SK-N-SH (cell line): Measurements from ENCODE around the gene NYAP2. TPM values are rescaled to one million over a fixed set of nuclear protein-coding genes. Genes with fewer than 3 reads are reported as not detected.

ENCODE experiments used
- CTCF ChIA-PET: fragments of 300-600, 350-600 bp; formaldehyde crosslinking; extraction: SDS; loops from one replicate; lab custom pipeline; 2021; lab: Yijun Ruan, JAX
- POLR2A ChIA-PET: fragments of 350-600 bp; sonication (Branson Sonifier 250); formaldehyde crosslinking; extraction: SDS; loops from one replicate; lab custom pipeline; 2020; ENCODE audit warnings: antibody characterized with exemption, inconsistent platforms; lab: Yijun Ruan, JAX
- DNase-seq: peaks from one replicate; pipeline ENCODE4 v3.0.0; 2012
- H2AFZ ChIP-seq: fragments of 200-600 bp; sonication (generic); 2 replicates; pipeline ENCODE4 v1.8.1; 2016; ENCODE audit warnings: antibody characterized with exemption, mild to moderate bottlenecking, low read depth
- H3F3A ChIP-seq: fragments of 200-600 bp; sonication (generic); replicated peaks from 2 replicates; pipeline ENCODE3; 2016; ENCODE audit warnings: antibody characterized with exemption, mild to moderate bottlenecking; ENCODE audit not compliant: insufficient read depth
- H3K27ac ChIP-seq, 2 experiments: fragments of 200-500 bp in 1 of 2; fragments of 200-600 bp in 1 of 2; sonication (Bioruptor generic) in 1 of 2; sonication (generic), shearing (Covaris generic) in 1 of 2; 2 replicates each; pipeline versions ENCODE4 v1.5.1 to v1.6.1; 2014 to 2016; ENCODE audit warnings: low read depth in 2 of 2, inconsistent platforms in 1 of 2, low read length in 1 of 2, mild to moderate bottlenecking in 1 of 2, mixed read lengths in 1 of 2
- H3K27me3 ChIP-seq: fragments of 200-600 bp; sonication (generic), shearing (Covaris generic); 2 replicates; pipeline ENCODE4 v1.6.1; 2016; ENCODE audit warnings: mixed run types; ENCODE audit not compliant: insufficient read depth
- H3K36me3 ChIP-seq, 2 experiments: fragments of 200-500 bp in 1 of 2; fragments of 200-600 bp in 1 of 2; sonication (Bioruptor generic) in 1 of 2; sonication (generic) in 1 of 2; replicated peaks in 1 of 2; 2 replicates each; pipeline versions ENCODE3 to v1.5.1; 2014 to 2016; ENCODE audit warnings: low read length in 1 of 2, mild to moderate bottlenecking in 1 of 2; ENCODE audit not compliant: insufficient read depth in 2 of 2, control insufficient read depth in 1 of 2
- H3K4me1 ChIP-seq, 2 experiments: fragments of 200-500 bp in 1 of 2; fragments of 200-600 bp in 1 of 2; sonication (Bioruptor generic) in 1 of 2; sonication (generic), shearing (Covaris generic) in 1 of 2; 2 replicates each; pipeline versions ENCODE4 v1.5.1 to v1.6.1; 2014 to 2016; ENCODE audit warnings: low read depth in 1 of 2, low read length in 1 of 2, mixed run types in 1 of 2; ENCODE audit not compliant: insufficient read depth in 2 of 2, control insufficient read depth in 1 of 2
- H3K4me2 ChIP-seq: fragments of 200-600 bp; sonication (generic), shearing (Covaris generic); 2 replicates; pipeline ENCODE4 v1.6.1; 2017; ENCODE audit warnings: mixed run types
- H3K4me3 ChIP-seq, 2 experiments: fragments of 200-500 bp in 1 of 2; fragments of 200-600 bp in 1 of 2; sonication (Bioruptor generic) in 1 of 2; sonication (generic), shearing (Covaris generic) in 1 of 2; 2 replicates each; pipeline versions ENCODE4 v1.5.1 to v1.8.1; 2014 to 2016; ENCODE audit warnings: low read depth in 2 of 2, inconsistent platforms in 1 of 2, low read length in 1 of 2, mild to moderate bottlenecking in 1 of 2, mixed read lengths in 1 of 2, moderate library complexity in 1 of 2
- H3K79me2 ChIP-seq: fragments of 200-600 bp; sonication (generic); 2 replicates; pipeline ENCODE4 v1.8.1; 2017; ENCODE audit warnings: mild to moderate bottlenecking; ENCODE audit not compliant: insufficient read depth
- H3K9ac ChIP-seq: fragments of 200-600 bp; sonication (generic); 2 replicates; pipeline ENCODE4 v1.6.1; 2017; ENCODE audit warnings: mixed run types
- H3K9me2 ChIP-seq: fragments of 200-600 bp; sonication (generic); 2 replicates; pipeline ENCODE4 v1.6.1; 2017; ENCODE audit warnings: mixed run types
- H3K9me3 ChIP-seq: fragments of 200-600 bp; sonication (generic); 2 replicates; pipeline ENCODE4 v1.6.1; 2017; ENCODE audit warnings: mixed run types, mild to moderate bottlenecking, moderate library complexity
- H4K20me1 ChIP-seq: fragments of 200-600 bp; sonication (generic); 2 replicates; pipeline ENCODE4 v1.6.1; 2017; ENCODE audit warnings: mild to moderate bottlenecking, mixed run types; ENCODE audit not compliant: insufficient read depth
- GATA2 ChIP-seq: sonication (generic); formaldehyde crosslinking; IDR thresholded peaks from 2 replicates; pipeline ENCODE4 v1.5.0; 2020; ENCODE audit warnings: mild to moderate bottlenecking, missing genetic modification reagents
- IRF3 ChIP-seq: fragments of 150-350 bp; IDR thresholded peaks from 2 replicates; pipeline ENCODE4 v1.6.1; 2016; ENCODE audit warnings: mild to moderate bottlenecking, low read depth, low read length
- MXI1 ChIP-seq: IDR thresholded peaks from 2 replicates; pipeline ENCODE4 v1.6.1; 2012; ENCODE audit warnings: mild to moderate bottlenecking, low read depth, low read length, improper control_type of control experiment
- NRF1 ChIP-seq: IDR thresholded peaks from 2 replicates; pipeline ENCODE4 v1.6.1; 2012; ENCODE audit warnings: low read depth, mild to moderate bottlenecking, low read length
- RAD21 ChIP-seq: IDR thresholded peaks from 2 replicates; pipeline ENCODE4 v1.6.1; 2012; ENCODE audit warnings: mild to moderate bottlenecking, low read length
- RCOR1 ChIP-seq: fragments of 150-350 bp; IDR thresholded peaks from 2 replicates; pipeline ENCODE4 v1.6.1; 2017; ENCODE audit warnings: antibody characterized with exemption, low read length
- REST ChIP-seq: IDR thresholded peaks from 2 replicates; pipeline ENCODE4 v1.6.1; 2012; ENCODE audit warnings: mild to moderate bottlenecking, low read depth, low read length, moderate library complexity
- TCF12 ChIP-seq: IDR thresholded peaks from 2 replicates; pipeline ENCODE4 v1.4.0; 2012
- YY1 ChIP-seq: IDR thresholded peaks from 2 replicates; pipeline ENCODE4 v1.4.0; 2012; ENCODE audit warnings: low read depth, mild to moderate bottlenecking
- WGBS: methylation state at CpG from one replicate; pipeline ENCODE4 v1.1.6; 2017; ENCODE audit warnings: low lambda C conversion rate; 5-methylcytosine and 5-hydroxymethylcytosine counted together
- polyA plus RNA-seq, 3 experiments: library from polyadenylated mRNA; depleted of rRNA; stranded (reverse); fragments of >200 nt; gene quantifications; 2 replicates each; pipeline ENCODE4 v1.2.3, GENCODE V29; 2012

Gene NYAP2
- polyA plus RNA-seq, 1 of the 3 experiments (the other 2 are of a cell fraction), result not detected

DNA sequence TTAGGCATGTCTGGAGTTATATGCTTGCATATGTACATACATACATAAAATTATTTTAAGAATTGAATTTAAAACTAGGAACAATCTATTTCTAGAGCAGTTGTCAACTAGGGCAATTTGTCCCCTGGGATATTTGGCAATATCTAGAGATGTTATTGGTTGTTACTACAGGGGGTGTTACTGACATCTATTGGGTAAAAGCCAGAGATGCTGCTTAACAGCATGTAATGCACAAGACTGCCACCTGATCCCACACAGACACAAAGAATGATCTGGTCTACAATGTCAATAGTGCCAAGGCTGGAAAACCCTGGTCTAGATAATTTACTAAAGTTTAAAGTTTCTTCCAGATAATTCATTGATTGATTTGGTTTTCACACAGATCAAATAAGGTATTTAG is 185.3 kb downstream of the NYAP2 start:
- Histone ChIP-seq H3K9me3 (no peaks in the 10 kb centered on the region), H3K79me2 (no peaks in the 10 kb centered on the region), H3K4me1 (no peaks in the 10 kb centered on the region), H2AFZ (no peak overlapping the region), H3K9ac (no peak overlapping the region), H3K27me3 (no peaks in the 10 kb centered on the region), H3K36me3 (no peaks in the 10 kb centered on the region), H3K4me2 (no peak overlapping the region), H3K27ac (no peak overlapping the region), H4K20me1 (no peaks in the 10 kb centered on the region), H3K9me2 (no peaks in the 10 kb centered on the region), H3F3A (no peaks in the 10 kb centered on the region), H3K4me3 (no peak overlapping the region)
- POLR2A ChIA-PET, result no interaction called here
- peak; percentile 53 for DNase-seq
- CTCF ChIA-PET, result interaction anchor here (0.9 to 1.4 kb wide), 2 partner anchors 10 to 301 kb away, joined by 3 to 4 read pairs; no protein-coding TSS in a partner anchor
- TF ChIP-seq RAD21 (peak; percentile 33; the same call in 1 of the 2 replicates), REST (no peak), IRF3 (no peak), RCOR1 (no peak), GATA2 (CRISPR knock-in tag) (no peak), YY1 (no peak)

GRCh38 chr2:225590932-225591331 is 191.4 kb downstream of the NYAP2 start:
- H3K4me3 ChIP-seq, result no peak overlapping the region
- TF ChIP-seq TCF12 (no peak), MXI1 (no peak), NRF1 (no peak)
- TF ChIP-seq, all 33 proteins: peak for 0
- POLR2A ChIA-PET, result no interaction called here
- no peaks in the 10 kb centered on the region for H3F3A ChIP-seq
- no peaks in the 10 kb centered on the region for H3K9me3 ChIP-seq
- DNase-seq, result no peak
- no peak overlapping the region for H3K27ac ChIP-seq
- H3K4me1 ChIP-seq, result no peaks in the 10 kb centered on the region
- CTCF ChIA-PET, result no interaction called here
- H3K27me3 ChIP-seq, result no peaks in the 10 kb centered on the region
- no peaks in the 10 kb centered on the region for H3K9me2 ChIP-seq
- H4K20me1 ChIP-seq, result no peaks in the 10 kb centered on the region
- no peak overlapping the region for H2AFZ ChIP-seq
- no peaks in the 10 kb centered on the region for H3K79me2 ChIP-seq
- H3K4me2 ChIP-seq, result no peak overlapping the region
- H3K9ac ChIP-seq, result no peak overlapping the region
- WGBS, result 44% methylated on average over 2 of the region's 3 CpGs
- H3K36me3 ChIP-seq, result no peaks in the 10 kb centered on the region
